H9 (cell line): ENCODE data around the gene HSD17B12. TPM values are rescaled to one million over a fixed set of nuclear protein-coding genes. Genes with fewer than 3 reads are reported as not detected.

Source experiments
- DNase-seq: peaks from one replicate; pipeline ENCODE4 v3.0.0-alpha.2; 2017
- H2AFZ ChIP-seq: one replicate; pipeline ENCODE4 v1.6.1; 2013; ENCODE audit warnings: mild to moderate bottlenecking, low read length, control low read depth, moderate library complexity
- H2AK5ac ChIP-seq: 2 replicates; pipeline ENCODE4 v1.6.1; 2013; ENCODE audit warnings: low read length, control low read depth, mixed read lengths; ENCODE audit not compliant: insufficient read length
- H2BK120ac ChIP-seq: one replicate; pipeline ENCODE4 v1.6.1; 2013; ENCODE audit warnings: low read depth, mild to moderate bottlenecking, low read length, control low read depth, inconsistent platforms; ENCODE audit not compliant: poor library complexity, severe bottlenecking
- H2BK12ac ChIP-seq: 2 replicates; pipeline ENCODE4 v1.6.1; 2013; ENCODE audit warnings: low read length, control low read depth, mixed read lengths, low read depth; ENCODE audit not compliant: insufficient read length
- H2BK15ac ChIP-seq: 2 replicates; pipeline ENCODE4 v1.6.1; 2013; ENCODE audit warnings: low read depth, low read length, control low read depth
- H2BK20ac ChIP-seq: one replicate; pipeline ENCODE4 v1.6.1; 2013; ENCODE audit warnings: low read depth, mild to moderate bottlenecking, low read length, control low read depth, inconsistent platforms; ENCODE audit not compliant: poor library complexity, severe bottlenecking
- H2BK5ac ChIP-seq: 2 replicates; pipeline ENCODE4 v1.6.1; 2013; ENCODE audit warnings: low read length, control low read depth, mixed read lengths; ENCODE audit not compliant: insufficient read length
- H3K14ac ChIP-seq: 2 replicates; pipeline ENCODE4 v1.6.1; 2013; ENCODE audit warnings: low read length, control low read depth; ENCODE audit not compliant: insufficient read depth
- H3K18ac ChIP-seq: 2 replicates; pipeline ENCODE4 v1.6.1; 2013; ENCODE audit warnings: low read depth, mild to moderate bottlenecking, mixed read lengths, low read length, control low read depth; ENCODE audit not compliant: insufficient read length
- H3K23ac ChIP-seq: 2 replicates; pipeline ENCODE4 v1.6.1; 2013; ENCODE audit warnings: low read length, control low read depth, mixed read lengths, low read depth; ENCODE audit not compliant: insufficient read length
- H3K23me2 ChIP-seq: 2 replicates; pipeline ENCODE4 v1.6.1; 2013; ENCODE audit warnings: low read depth, mild to moderate bottlenecking, mixed read lengths, low read length, control low read depth; ENCODE audit not compliant: insufficient read length, poor library complexity, severe bottlenecking
- H3K27ac ChIP-seq: 2 replicates; pipeline ENCODE4 v1.5.1; 2013; ENCODE audit warnings: low read length, control low read depth, mixed read lengths, low read depth; ENCODE audit not compliant: insufficient read length
- H3K27me3 ChIP-seq: 2 replicates; pipeline ENCODE4 v1.6.1; 2013; ENCODE audit warnings: low read length, control low read depth, inconsistent platforms; ENCODE audit not compliant: insufficient read depth
- H3K4ac ChIP-seq: 2 replicates; pipeline ENCODE4 v1.6.1; 2013; ENCODE audit warnings: low read depth, mild to moderate bottlenecking, control low read depth, inconsistent platforms, low read length, moderate library complexity
- H3K4me1 ChIP-seq: 2 replicates; pipeline ENCODE4 v1.6.1; 2013; ENCODE audit warnings: low read length, control low read depth, inconsistent platforms; ENCODE audit not compliant: insufficient read depth
- H3K4me2 ChIP-seq: 2 replicates; pipeline ENCODE4 v1.6.1; 2013; ENCODE audit warnings: low read length, control low read depth, mixed read lengths; ENCODE audit not compliant: insufficient read length, insufficient read depth
- H3K56ac ChIP-seq: 2 replicates; pipeline ENCODE4 v1.6.1; 2013; ENCODE audit warnings: low read depth, mild to moderate bottlenecking, mixed read lengths, low read length, control low read depth; ENCODE audit not compliant: insufficient read length
- H3K79me1 ChIP-seq: 2 replicates; pipeline ENCODE4 v1.6.1; 2013; ENCODE audit warnings: low read depth, mild to moderate bottlenecking, moderate library complexity, low read length, control low read depth, inconsistent platforms; ENCODE audit not compliant: insufficient read depth, poor library complexity, severe bottlenecking
- H3K79me2 ChIP-seq: 2 replicates; pipeline ENCODE4 v1.6.1; 2013; ENCODE audit warnings: low read length, control low read depth, inconsistent platforms; ENCODE audit not compliant: insufficient read depth
- H3K9ac ChIP-seq: 2 replicates; pipeline ENCODE4 v1.6.1; 2013; ENCODE audit warnings: low read length, control low read depth, mixed read lengths; ENCODE audit not compliant: insufficient read length; ENCODE audit errors: extremely low read depth
- H3K9me3 ChIP-seq: one replicate; pipeline ENCODE4 v1.6.1; 2013; ENCODE audit warnings: low read depth, low read length, inconsistent platforms; ENCODE audit not compliant: control insufficient read depth
- H3T11ph ChIP-seq: one replicate; pipeline ENCODE4 v1.6.1; 2013; ENCODE audit warnings: mild to moderate bottlenecking, low read length, control low read depth, inconsistent platforms
- H4K20me1 ChIP-seq: one replicate; pipeline ENCODE4 v1.6.1; 2013; ENCODE audit not compliant: control insufficient read depth, insufficient read length, insufficient read depth
- H4K5ac ChIP-seq: 2 replicates; pipeline ENCODE4 v1.6.1; 2013; ENCODE audit warnings: low read depth, mild to moderate bottlenecking, mixed read lengths, low read length, control low read depth; ENCODE audit not compliant: insufficient read length
- H4K8ac ChIP-seq: replicated peaks from 2 replicates; pipeline ENCODE4 v1.6.1; 2013; ENCODE audit warnings: low read length, control low read depth, mixed read lengths, low read depth; ENCODE audit not compliant: insufficient read length
- H4K91ac ChIP-seq: 2 replicates; pipeline ENCODE4 v1.6.1; 2013; ENCODE audit warnings: low read depth, mild to moderate bottlenecking, moderate library complexity, mixed read lengths, low read length, control low read depth; ENCODE audit not compliant: insufficient read length
- H3K27ac Mint-ChIP-seq, 3 experiments: 2 replicates in 2 of 3; 3 replicates in 1 of 3; pipeline ENCODE4 v1.8.0; 2020 to 2021; ENCODE audit warnings: mixed read lengths in 3 of 3, mild to moderate bottlenecking in 1 of 3, moderate library complexity in 1 of 3
- H3K27me3 Mint-ChIP-seq: 2 replicates; pipeline ENCODE4 v1.8.0; 2021; ENCODE audit warnings: low read depth, mild to moderate bottlenecking, moderate library complexity, mixed read lengths
- H3K36me3 Mint-ChIP-seq, 3 experiments: 2 replicates in 2 of 3; 3 replicates in 1 of 3; pipeline ENCODE4 v1.8.0; 2020 to 2021; ENCODE audit warnings: low read depth in 3 of 3, mixed read lengths in 3 of 3; ENCODE audit not compliant: insufficient read depth in 1 of 3
- H3K4me1 Mint-ChIP-seq, 2 experiments: 2 replicates each; pipeline ENCODE4 v1.8.0; 2020; ENCODE audit warnings: mixed read lengths in 2 of 2
- H3K4me3 Mint-ChIP-seq, 2 experiments: 2 replicates in 1 of 2; 3 replicates in 1 of 2; pipeline ENCODE4 v1.8.0; 2020 to 2021; ENCODE audit warnings: mild to moderate bottlenecking in 2 of 2, mixed read lengths in 2 of 2, moderate library complexity in 1 of 2
- H3K9me3 Mint-ChIP-seq, 2 experiments: 2 replicates in 1 of 2; 3 replicates in 1 of 2; pipeline ENCODE4 v1.8.0; 2020; ENCODE audit warnings: mild to moderate bottlenecking in 2 of 2, mixed read lengths in 2 of 2, moderate library complexity in 1 of 2
- WGBS: extraction: QIAGEN DNeasy Blood & Tissue Kit; methylation state at CpG from one replicate; pipeline ENCODE4 v1.1.7; 2013; ENCODE audit warnings: missing lambda C conversion rate, low lambda C conversion rate, mixed read lengths; ENCODE audit not compliant: insufficient read length; ENCODE audit errors: extremely low coverage; 5-methylcytosine and 5-hydroxymethylcytosine counted together
- total RNA-seq: library from RNA; stranded (reverse); gene quantifications from 2 replicates; pipeline ENCODE4 v1.2.1, GENCODE V29; 2021
- TF ChIP-seq, protein P1 (sequence below): fragments of 200-600 bp; sonication (generic); conservative IDR thresholded peaks from 3 replicates; pipeline ENCODE4 v1.8.0; 2021; ENCODE audit warnings: antibody characterized with exemption, mild to moderate bottlenecking

The HSD17B12 gene
- total RNA-seq, 1 experiment from 2014 or later = 111 TPM

DNA sequence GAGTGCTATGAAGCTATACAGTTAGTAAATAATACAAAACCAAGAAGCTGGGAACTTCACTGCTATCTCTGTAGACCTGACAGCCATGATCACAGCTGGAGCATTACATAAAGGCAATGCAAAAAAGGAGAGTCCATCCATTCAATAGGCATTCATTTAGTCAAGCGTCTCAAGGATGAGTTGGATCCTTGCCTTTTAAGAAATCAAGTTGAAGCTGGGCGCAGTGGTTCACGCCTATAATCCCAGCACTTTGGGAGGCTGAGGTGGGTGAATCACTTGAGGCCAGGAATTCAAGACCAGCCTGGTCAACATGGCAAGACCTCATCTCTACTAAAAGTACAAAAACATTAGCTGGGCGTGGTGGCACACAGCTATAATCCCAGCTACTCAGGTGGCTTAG, 152.0 kb downstream of the HSD17B12 start:
- no peaks in the 10 kb centered on the region for H3K4me1 ChIP-seq
- H4K91ac ChIP-seq = no peak overlapping the region
- H3K9me3 ChIP-seq = no peaks in the 10 kb centered on the region
- no peak overlapping the region for H2BK15ac ChIP-seq
- H3K4me1 Mint-ChIP-seq = peaks cover 0 to 7% of the 10 kb centered on the region in 2 experiments; a peak in 1 of 4 replicates
- H3K27ac Mint-ChIP-seq = no peak overlapping the region
- H2BK120ac ChIP-seq = no peak overlapping the region
- no peak overlapping the region for H2BK12ac ChIP-seq
- TF ChIP-seq, protein P1, sequence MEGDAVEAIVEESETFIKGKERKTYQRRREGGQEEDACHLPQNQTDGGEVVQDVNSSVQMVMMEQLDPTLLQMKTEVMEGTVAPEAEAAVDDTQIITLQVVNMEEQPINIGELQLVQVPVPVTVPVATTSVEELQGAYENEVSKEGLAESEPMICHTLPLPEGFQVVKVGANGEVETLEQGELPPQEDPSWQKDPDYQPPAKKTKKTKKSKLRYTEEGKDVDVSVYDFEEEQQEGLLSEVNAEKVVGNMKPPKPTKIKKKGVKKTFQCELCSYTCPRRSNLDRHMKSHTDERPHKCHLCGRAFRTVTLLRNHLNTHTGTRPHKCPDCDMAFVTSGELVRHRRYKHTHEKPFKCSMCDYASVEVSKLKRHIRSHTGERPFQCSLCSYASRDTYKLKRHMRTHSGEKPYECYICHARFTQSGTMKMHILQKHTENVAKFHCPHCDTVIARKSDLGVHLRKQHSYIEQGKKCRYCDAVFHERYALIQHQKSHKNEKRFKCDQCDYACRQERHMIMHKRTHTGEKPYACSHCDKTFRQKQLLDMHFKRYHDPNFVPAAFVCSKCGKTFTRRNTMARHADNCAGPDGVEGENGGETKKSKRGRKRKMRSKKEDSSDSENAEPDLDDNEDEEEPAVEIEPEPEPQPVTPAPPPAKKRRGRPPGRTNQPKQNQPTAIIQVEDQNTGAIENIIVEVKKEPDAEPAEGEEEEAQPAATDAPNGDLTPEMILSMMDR = no peak
- WGBS = no CpG with 5 or more reads among the region's 4 CpGs
- no peak overlapping the region for H3T11ph ChIP-seq
- no peak overlapping the region for H2AFZ ChIP-seq
- H3K18ac ChIP-seq = no peak overlapping the region
- no peak overlapping the region for H3K23ac ChIP-seq
- no peak for DNase-seq
- no peak overlapping the region for H3K9ac ChIP-seq
- no peaks in the 10 kb centered on the region for H3K23me2 ChIP-seq
- H3K4me2 ChIP-seq = no peak overlapping the region
- H4K8ac ChIP-seq = no peak overlapping the region
- H3K14ac ChIP-seq = no peak overlapping the region
- H3K79me1 ChIP-seq = no peaks in the 10 kb centered on the region
- no peaks in the 10 kb centered on the region for H3K27me3 ChIP-seq
- no peak overlapping the region for H2BK20ac ChIP-seq
- H2BK5ac ChIP-seq = no peak overlapping the region
- H3K79me2 ChIP-seq = no peaks in the 10 kb centered on the region
- H3K27ac ChIP-seq = no peak overlapping the region
- no peak overlapping the region for H3K4me3 Mint-ChIP-seq
- no peak overlapping the region for H4K5ac ChIP-seq
- peaks cover 0 to 8% (median 2%) of the 10 kb centered on the region in 3 experiments; a peak in 4 of 7 replicates for H3K36me3 Mint-ChIP-seq
- no peaks in the 10 kb centered on the region for H3K27me3 Mint-ChIP-seq
- no peaks in the 10 kb centered on the region for H3K9me3 Mint-ChIP-seq
- no peak overlapping the region for H2AK5ac ChIP-seq
- H4K20me1 ChIP-seq = no peaks in the 10 kb centered on the region
- H3K4ac ChIP-seq = no peak overlapping the region
- no peak overlapping the region for H3K56ac ChIP-seq
